ENCODE results near the gene MX1. TPM values are rescaled to one million over a fixed set of nuclear protein-coding genes. Genes with fewer than 3 reads are reported as not detected.

MX1 gene
- total RNA-seq, 2 experiments from 2014 or later: 39.4 to 40.0 TPM

DNA sequence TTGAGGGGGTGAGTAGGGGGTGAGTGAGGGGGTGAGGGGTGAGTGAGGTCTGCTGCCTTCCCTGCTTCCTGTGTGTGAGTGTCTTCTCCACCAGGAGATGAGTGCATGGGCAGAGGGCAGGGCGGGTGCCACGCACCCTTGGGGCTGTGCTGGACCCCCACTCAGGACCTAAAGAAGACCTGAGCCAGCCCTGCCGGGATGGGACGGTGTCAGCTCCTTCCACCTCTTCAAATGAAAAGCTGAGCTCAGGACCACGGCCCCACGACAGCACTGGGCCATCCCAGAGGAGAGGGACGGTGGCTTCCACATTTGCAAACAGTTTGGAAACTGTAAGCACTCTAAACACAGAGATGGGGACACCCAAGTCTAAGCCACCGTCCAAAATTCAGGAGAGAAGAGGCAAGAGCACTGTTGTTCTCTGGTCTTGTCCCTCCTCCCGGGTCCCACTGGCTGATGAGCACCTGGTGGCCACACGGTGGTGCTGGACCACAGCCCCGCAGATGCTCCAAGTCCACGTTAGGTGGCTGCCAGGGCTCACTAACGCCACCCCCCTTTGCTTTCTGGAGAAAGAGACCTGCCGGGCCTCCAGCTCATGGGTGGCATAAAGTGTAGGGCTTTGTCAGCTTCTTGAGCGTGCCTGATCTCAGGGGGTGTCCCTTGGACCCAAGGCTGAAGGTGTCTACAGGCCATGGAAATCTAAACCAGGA lies 49.8 kb downstream of the MX1 start:
- Mint-ChIP-seq H3K27ac (no peak overlapping the region), H3K27me3 (peaks cover 5% of the 10 kb centered on the region), H3K4me1 (ENCODE audit: low read depth) (peaks cover 4% of the 10 kb centered on the region), H3K36me3 (ENCODE audit: low read depth) (no peaks in the 10 kb centered on the region), H3K4me3 (no peak overlapping the region), H3K9me3 (no peaks in the 10 kb centered on the region)
- ChIA-PET POLR2A (no interaction called here), CTCF (no interaction called here)
- no peak for DNase-seq
- ATAC-seq: no peak
- intact Hi-C loops (cut with micrococcal nuclease): no loop called here
- TF ChIP-seq, protein P1, sequence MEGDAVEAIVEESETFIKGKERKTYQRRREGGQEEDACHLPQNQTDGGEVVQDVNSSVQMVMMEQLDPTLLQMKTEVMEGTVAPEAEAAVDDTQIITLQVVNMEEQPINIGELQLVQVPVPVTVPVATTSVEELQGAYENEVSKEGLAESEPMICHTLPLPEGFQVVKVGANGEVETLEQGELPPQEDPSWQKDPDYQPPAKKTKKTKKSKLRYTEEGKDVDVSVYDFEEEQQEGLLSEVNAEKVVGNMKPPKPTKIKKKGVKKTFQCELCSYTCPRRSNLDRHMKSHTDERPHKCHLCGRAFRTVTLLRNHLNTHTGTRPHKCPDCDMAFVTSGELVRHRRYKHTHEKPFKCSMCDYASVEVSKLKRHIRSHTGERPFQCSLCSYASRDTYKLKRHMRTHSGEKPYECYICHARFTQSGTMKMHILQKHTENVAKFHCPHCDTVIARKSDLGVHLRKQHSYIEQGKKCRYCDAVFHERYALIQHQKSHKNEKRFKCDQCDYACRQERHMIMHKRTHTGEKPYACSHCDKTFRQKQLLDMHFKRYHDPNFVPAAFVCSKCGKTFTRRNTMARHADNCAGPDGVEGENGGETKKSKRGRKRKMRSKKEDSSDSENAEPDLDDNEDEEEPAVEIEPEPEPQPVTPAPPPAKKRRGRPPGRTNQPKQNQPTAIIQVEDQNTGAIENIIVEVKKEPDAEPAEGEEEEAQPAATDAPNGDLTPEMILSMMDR (IDR thresholded peaks at IDR 0.05): no peak

GRCh38 chr21:41477641-41478318 lies 51.7 kb downstream of the MX1 start:
- H3K27me3 Mint-ChIP-seq: peaks cover 3% of the 10 kb centered on the region
- CTCF ChIA-PET: no interaction called here
- intact Hi-C loops (cut with micrococcal nuclease): no loop called here

GRCh38 chr21:41478319-41479177 lies 52.5 kb downstream of the MX1 start:
- H3K4me3 Mint-ChIP-seq: no peak overlapping the region
- intact Hi-C loops (cut with micrococcal nuclease): no loop called here
- DNase-seq (no peak), ATAC-seq (no peak)
- H3K9me3 Mint-ChIP-seq: no peaks in the 10 kb centered on the region
- H3K4me1 Mint-ChIP-seq (ENCODE audit: low read depth): peaks cover 4% of the 10 kb centered on the region
- CTCF ChIA-PET: no interaction called here
- H3K27ac Mint-ChIP-seq: no peak overlapping the region
- H3K36me3 Mint-ChIP-seq (ENCODE audit: low read depth): no peaks in the 10 kb centered on the region
- POLR2A ChIA-PET: no interaction called here
- peaks cover 3% of the 10 kb centered on the region for H3K27me3 Mint-ChIP-seq
- TF ChIP-seq, protein P1 (IDR thresholded peaks at IDR 0.05): no peak

More at GRCh38 chr21:41477641-41478318, 51.7 kb downstream of the MX1 start:
- DNase-seq (no peak), ATAC-seq (no peak)
- POLR2A ChIA-PET: no interaction called here
- TF ChIP-seq, protein P1 (IDR thresholded peaks at IDR 0.05): no peak
- H3K36me3 Mint-ChIP-seq (ENCODE audit: low read depth): no peaks in the 10 kb centered on the region
- peaks cover 4% of the 10 kb centered on the region for H3K4me1 Mint-ChIP-seq (ENCODE audit: low read depth)
- no peak overlapping the region for H3K4me3 Mint-ChIP-seq
- no peak overlapping the region for H3K27ac Mint-ChIP-seq
- H3K9me3 Mint-ChIP-seq: no peaks in the 10 kb centered on the region

- peaks cover 4% of the 10 kb centered on the region for H3K4me1 Mint-ChIP-seq (ENCODE audit: low read depth)
- H3K9me3 Mint-ChIP-seq: no peaks in the 10 kb centered on the region
- DNase-seq (no peak), ATAC-seq (no peak)
- no peak overlapping the region for H3K4me3 Mint-ChIP-seq
- H3K27me3 Mint-ChIP-seq: peaks cover 3% of the 10 kb centered on the region
- ChIA-PET POLR2A (interaction anchor here (1.0 kb wide), 1 partner anchor 9 kb away, joined by 3 read pairs; no protein-coding TSS in a partner anchor), CTCF (no interaction called here)
- H3K36me3 Mint-ChIP-seq (ENCODE audit: low read depth): no peaks in the 10 kb centered on the region
- intact Hi-C loops (cut with micrococcal nuclease): no loop called here
- H3K27ac Mint-ChIP-seq: no peak overlapping the region
- TF ChIP-seq, protein P1 (IDR thresholded peaks at IDR 0.05): no peak
Observed at GRCh38 chr21:41479686-41480085, 53.6 kb downstream of the MX1 start.
